HG02623 (cell line): ENCODE data around the gene ASB10.

ENCODE experiments used
- ATAC-seq: cut with Tn5 transposase; IDR thresholded peaks from one replicate; pipeline ENCODE4 v1.9.1; 2021; ENCODE audit warnings: moderate library complexity; ENCODE audit not compliant: unreplicated experiment

The ASB10 gene

DNA sequence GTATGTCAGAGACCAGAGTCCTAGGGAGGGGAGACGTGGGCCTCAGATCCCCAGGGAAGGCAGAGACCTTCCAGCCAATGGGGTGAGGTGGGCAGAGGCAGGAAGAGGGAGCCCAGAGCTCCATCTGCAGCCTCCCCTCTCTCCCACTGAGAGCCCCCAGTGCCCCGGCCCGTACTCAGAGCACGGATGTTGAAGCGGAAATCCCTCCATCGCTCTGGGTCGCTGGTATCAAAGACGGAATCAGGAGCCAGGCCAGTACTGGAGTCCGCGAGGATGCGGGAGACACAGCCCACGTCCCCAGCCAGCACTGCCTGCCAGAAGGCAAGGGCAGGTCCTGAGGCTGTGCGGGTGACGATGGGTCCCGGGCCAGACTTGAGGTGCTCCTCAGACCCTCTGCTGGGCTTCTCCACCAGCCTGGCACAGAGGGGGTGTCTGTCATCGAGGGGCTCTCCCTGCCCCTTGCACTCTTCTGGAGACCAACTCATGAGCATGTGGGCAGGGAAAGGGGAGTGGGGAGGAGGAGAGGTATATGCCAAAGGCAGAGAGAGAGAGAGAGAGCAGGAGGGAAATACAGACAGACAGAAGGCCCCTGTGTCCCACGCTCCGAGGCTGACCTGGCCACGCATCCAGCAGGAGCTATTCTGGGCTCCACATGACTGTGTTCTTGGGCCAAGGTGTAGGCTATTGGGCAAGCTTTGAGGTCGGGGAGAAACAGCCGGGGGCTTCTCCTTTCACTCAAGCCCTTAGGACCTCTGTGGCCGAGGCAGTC is at the start of gene ASB10:
ASB10 (minus strand) TSS at position 611 of the 769 bp plus-strand sequence; CDS start at position 491, 120 bp downstream.
- no peak for ATAC-seq

- ATAC-seq, result no peak
Measured at GRCh38 chr7:151236406-151236805, 49.4 kb upstream of the ASB10 start.

DNA sequence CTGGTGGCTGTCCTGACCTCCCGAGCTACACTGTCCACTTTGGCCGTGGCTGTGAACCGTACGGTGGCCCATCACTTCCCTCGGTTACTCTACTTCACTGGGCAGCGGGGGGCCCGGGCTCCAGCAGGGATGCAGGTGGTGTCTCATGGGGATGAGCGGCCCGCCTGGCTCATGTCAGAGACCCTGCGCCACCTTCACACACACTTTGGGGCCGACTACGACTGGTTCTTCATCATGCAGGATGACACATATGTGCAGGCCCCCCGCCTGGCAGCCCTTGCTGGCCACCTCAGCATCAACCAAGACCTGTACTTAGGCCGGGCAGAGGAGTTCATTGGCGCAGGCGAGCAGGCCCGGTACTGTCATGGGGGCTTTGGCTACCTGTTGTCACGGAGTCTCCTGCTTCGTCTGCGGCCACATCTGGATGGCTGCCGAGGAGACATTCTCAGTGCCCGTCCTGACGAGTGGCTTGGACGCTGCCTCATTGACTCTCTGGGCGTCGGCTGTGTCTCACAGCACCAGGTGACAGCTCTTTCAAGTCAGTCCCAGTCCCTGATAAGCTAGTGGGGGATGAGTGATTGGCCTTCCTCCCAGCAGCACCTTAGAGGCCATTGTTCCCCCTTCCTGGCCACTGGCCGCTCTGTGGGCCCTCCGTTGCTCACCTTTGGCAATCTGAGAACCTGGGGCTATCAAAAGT is 48.2 kb upstream of the ASB10 start:
- ATAC-seq, result no peak

GRCh38 chr7:151233804-151234203 is 46.8 kb upstream of the ASB10 start:
- ATAC-seq, result no peak

- peak; percentile 26 for ATAC-seq
Measured at GRCh38 chr7:151232917-151233701, 46.1 kb upstream of the ASB10 start.

DNA sequence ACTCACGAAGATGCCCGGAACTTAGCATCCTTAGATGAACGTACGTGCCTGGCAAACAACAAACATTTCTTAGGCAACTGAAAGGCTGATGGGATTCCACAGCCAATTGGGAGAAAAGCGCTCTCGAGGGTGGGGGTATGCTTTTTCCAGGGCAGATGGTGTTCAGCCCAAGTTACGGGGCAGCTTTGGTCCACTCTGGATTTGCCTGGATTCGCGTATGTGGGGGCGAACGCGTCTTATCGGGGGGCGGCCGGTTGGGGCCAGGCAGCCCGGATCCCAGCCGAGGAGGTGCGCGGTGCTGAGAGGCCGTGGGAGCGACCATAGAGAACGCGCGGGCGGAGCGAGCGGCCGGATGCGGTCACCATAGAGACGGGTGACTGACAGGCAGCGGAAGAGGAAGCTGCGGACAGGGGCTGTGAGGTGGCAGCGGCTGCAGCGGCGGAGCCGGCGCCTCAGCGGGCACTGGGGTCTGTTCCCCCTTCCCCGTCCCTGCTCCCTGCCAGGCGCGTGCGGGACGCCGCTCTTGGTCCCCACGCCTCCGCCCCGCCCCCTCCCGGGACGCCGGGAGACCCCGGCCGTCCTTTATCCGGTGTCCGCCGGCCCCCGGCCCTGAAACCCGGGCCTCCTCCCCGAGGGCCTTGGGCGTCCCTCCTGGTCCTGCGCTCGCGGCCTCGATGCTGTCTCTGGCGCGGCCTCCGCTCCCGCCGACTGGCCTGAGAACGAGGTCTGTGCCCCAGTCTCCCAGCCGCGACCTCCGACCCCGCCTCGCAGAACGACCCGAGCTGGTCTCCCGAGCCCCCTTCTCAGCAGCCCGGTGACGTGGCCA is 45.3 kb upstream of the ASB10 start, which contains the start of gene CHPF2:
CHPF2 (plus strand) TSS at position 393 of the 826 bp plus-strand sequence. CDS start 1,529 bp downstream, outside the sequence.
- ATAC-seq, result peak; percentile 98

DNA sequence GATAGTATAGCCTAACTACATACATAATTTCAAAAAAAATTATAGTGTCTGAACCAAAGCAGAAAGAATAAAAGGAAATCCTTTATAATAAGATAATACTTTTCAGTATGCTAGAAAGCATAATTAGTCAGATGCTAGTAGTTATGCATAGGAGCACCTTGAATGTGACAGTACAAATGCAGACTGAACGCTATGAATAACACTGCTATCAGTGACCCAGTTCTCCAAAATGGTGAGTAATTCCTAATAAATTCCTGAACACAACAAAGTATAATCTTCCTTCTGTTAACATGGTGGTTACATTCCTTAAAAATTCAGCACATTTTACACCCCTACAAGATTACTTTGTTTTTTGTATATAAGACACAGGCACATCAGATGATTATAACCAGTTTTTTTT is 44.0 kb upstream of the ASB10 start:
- no peak for ATAC-seq

- ATAC-seq, result no peak
Measured at GRCh38 chr7:151229249-151229648, 42.2 kb upstream of the ASB10 start.

DNA sequence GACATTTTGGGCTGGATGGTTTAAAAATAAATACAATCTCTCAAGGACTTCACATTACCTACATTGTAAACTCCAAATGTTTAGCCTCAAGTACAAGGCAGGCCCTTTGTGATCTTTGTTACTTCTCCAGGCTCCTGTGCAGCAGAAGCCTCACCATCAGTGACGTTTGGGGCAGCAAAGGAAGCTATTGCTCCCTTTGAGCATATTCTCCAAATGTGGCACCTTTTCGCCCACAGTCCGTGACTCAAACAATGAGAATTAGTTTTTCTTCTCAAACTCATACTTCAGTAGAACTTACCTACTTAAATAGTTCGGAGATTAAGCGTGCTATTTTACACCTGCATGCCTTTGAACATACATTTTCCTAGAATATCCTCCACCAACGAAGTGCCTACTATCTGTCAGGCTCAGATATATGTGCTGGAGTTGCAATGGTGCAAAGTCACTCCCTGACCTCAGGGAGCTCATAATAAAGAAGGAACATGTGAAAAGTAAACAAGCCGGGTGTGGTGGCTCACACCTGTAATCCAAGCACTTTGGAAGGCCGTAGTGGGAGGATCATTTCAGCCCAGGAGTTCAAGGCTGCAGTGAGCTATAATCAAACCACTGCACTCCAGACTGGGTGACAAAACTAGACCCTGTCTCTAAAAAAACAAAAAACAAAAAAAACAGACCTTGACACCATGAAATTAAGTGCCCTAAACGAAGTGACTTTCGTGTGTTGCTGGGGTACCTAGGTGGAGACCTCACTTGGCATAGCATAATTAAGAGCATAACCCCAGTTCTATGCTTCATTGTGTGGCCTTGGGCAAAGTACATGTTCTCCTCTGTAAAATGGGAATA is 41.2 kb upstream of the ASB10 start:
- ATAC-seq, result no peak

GRCh38 chr7:151226875-151227782 is 40.1 kb upstream of the ASB10 start, which contains the start of gene ABCF2:
Gene ABCF2 (minus strand): TSS chr7:151227205. CDS start chr7:151226458, 747 bp downstream.
- ATAC-seq, result peak; percentile 99

GRCh38 chr7:151226560-151226874 is 39.5 kb upstream of the ASB10 start:
- ATAC-seq, result no peak

GRCh38 chr7:151225948-151226510 is 39.0 kb upstream of the ASB10 start:
- ATAC-seq, result no peak

GRCh38 chr7:151223728-151224127 is 36.7 kb upstream of the ASB10 start:
- no peak for ATAC-seq

DNA sequence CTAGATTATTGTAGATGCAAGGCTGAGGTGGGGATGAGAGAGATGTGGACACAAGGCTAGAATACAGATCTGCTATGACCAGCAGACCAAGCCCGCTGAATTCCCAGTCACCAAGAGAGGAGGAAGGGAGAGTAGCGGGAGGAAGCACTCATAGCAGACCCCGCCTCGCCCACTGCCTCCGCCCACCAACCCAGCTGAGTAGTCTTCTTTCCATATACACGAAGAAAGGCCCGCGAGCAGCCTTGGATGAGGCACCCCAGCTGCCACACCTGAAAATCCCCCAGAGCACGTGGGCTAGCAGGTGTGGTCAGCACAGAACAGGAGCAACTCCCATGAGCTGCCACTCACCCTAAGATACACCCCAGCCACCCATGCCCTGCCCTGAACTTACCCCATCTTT is 31.1 kb upstream of the ASB10 start:
- no peak for ATAC-seq

DNA sequence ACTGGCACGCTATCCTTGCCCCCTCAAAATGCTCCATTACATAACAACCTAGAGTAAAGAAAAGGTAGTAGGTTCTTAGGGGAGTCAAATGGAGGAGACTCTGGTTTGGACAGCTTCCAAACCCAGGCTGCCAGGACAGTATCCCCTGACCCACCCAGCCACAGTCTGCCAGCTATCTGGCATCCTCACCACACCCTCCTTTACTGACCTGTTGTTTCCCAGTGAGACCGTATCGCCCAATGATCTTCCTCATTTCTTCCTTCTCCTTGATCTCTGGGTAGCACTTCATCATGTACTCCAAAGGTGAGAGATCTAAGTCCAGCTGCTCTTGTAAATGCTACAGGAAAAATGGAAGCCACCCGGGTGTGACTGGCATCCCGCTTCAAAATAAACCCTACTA is 28.3 kb upstream of the ASB10 start:
- no peak for ATAC-seq

- no peak for ATAC-seq
Measured at GRCh38 chr7:151213826-151214225, 26.8 kb upstream of the ASB10 start.

- ATAC-seq, result no peak
Measured at GRCh38 chr7:151212626-151213025, 25.6 kb upstream of the ASB10 start.

DNA sequence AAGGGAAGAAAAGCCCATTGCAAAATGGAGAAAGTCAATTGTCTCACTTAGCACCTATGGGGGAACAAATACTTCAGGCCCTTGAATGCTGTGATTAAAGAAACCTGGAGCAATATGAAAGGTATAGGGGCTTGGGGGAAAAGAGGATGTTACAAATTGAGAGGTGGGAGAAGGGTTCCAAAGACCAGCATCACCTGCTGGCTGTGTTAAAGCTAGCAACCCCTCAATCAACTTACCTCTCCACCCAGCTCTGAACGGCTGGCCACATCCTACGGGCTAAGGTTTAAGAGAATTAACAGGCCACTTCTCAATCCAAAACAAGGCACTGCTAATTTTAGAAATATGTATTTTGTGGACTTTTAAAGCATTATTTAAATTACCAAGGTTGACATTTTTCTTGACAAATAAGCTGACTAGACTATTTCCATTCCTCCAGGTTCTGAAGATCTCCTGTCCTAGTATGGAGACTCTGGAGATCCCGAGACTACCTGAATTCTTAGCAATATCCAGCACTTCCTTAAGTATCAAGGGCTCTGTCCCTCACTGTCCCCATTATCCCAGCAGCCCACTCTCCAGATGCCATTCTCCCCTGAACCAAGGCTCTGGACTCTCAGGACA is 24.2 kb upstream of the ASB10 start:
- no peak for ATAC-seq
